Glomerular visceral epithelial cell (primary cell): ENCODE results near the gene SIX6.
"Not testable (repeated sequence)": the region's sequence is repeated elsewhere in the genome, so short reads cannot be mapped to it uniquely, and the experiment has no call there.

Source experiments
- DNase-seq: peaks from one replicate; pipeline ENCODE4 v3.0.0-alpha.2; 2016; ENCODE audit errors: extremely low spot score

The SIX6 gene

GRCh38 chr14:60508707-60509437, at the start of gene SIX6:
SIX6 (plus strand) TSS chr14:60509146; CDS start chr14:60509399, 253 bp downstream.
- DNase-seq = peak; percentile 11

- DNase-seq = not testable (repeated sequence)
Measured at GRCh38 chr14:60480248-60480647, 28.7 kb upstream of the SIX6 start.

- no peak for DNase-seq
Measured at GRCh38 chr14:60482743-60483142, 26.2 kb upstream of the SIX6 start.

- no peak for DNase-seq
Measured at GRCh38 chr14:60485057-60485597, 23.8 kb upstream of the SIX6 start.

DNA sequence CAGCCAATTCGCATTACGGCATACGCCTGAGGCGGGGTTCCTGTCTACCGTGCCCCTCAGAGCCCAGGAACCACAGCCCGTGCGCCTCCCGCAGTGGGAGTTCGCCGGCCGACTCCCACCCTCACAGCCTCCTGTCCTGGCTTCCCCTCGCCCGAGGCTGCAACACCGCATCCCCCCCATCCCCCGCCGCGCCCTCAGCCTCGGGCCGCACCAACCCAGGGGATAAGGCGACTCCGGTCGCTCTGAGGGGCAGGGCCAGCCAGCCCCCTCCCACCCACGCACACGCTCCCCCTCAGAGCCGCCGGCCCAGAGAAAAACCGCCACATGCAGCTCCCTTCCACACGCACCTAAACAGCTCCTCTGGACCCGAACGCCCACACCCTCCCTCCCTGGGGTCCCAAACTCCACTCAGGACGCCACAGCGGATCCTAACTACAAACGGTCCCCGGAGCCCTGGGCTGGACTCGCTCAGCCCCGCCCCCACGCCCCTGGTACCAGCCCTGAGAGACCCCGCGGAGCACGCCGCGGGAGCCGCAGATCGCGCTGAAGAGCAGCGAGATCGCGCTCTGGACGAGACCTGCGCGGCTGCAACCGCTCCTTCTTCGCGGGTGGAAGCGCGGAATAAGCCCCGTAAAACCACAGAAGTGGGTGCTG, 23.2 kb upstream of the SIX6 start, which contains the start of gene C14orf39:
TSS of gene C14orf39 (minus strand) at position 466 of the 654 bp plus-strand sequence. CDS start 985 bp downstream, outside the sequence.
- DNase-seq = no peak

DNA sequence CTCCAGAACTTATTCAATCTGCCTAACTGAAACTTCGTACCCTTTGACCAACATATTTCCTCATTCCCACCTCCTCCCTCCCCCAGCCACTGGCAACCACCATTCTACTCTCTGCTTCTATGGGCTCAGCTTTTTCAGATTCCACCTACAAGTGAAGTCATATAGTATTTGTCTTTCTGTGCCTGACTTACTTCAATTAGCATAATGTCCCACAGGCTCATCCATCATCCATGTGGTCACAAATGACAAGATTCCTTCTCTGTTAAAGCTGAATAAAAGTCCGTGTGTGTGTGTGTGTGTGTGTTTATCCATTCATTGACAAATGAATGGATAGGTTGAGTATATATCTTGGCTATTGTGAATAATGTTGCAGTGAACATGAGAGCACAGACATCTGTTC, 21.7 kb upstream of the SIX6 start:
- DNase-seq = no peak

DNA sequence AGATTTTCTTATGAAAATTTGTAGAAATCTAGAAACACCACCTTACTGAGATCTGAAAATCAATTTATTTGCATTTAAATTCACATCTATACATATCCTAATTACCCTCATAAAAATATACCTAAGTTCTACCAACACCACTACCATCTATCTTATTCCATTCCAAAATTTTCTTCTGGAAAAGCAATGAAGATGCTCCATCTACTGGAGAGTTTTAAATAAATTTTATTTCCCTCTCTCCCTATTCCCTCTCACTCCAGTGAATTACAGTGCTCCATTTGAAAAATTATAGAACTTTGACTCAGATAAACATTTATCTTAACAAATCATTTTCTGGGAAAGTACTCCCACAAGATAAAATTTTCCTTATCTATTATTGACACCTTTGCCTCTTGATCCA, 20.8 kb upstream of the SIX6 start:
- no peak for DNase-seq

- no peak for DNase-seq
Measured at GRCh38 chr14:60490270-60490669, 18.7 kb upstream of the SIX6 start.

GRCh38 chr14:60495946-60496345, 13.0 kb upstream of the SIX6 start:
- no peak for DNase-seq

GRCh38 chr14:60502541-60502940, 6.4 kb upstream of the SIX6 start:
- DNase-seq = no peak

DNA sequence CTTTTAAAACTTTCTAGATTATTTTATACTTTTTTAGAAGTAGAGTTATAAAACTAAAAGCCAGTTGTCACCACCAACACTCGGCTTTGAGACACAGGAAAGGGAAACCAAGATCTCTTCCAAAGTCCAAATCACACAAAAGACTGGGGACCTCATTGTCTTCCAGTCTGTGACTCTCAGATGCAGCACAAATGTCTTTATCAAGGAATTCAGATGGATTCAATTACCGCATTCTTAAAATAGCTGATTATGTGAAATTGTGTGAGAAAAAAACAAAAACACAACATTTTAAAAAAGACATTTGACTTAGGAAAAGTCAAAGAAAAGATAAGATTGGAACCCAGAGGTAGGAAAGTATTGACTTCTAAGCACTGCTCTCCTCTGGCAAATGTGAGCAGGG, 3.5 kb upstream of the SIX6 start:
- DNase-seq = no peak

DNA sequence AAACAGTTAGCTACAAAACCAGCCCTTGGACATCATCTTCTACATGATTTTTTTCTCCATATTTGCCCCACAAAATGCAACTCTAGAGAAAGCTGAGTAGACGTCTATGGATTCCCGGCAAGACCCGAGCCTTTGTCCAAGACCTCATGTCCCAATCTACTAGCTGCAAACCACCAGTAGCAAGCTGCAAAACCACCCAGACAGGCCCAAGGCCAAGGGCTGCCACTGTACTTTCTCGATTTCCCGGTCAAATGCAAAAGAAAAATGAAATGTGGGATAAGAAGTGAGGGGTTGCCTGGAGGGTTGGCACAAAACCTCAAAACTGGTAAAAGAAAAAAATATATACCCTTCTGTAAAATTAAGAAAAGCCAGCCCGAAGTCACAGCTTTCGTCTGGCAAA, 2.9 kb upstream of the SIX6 start:
- no peak for DNase-seq

DNA sequence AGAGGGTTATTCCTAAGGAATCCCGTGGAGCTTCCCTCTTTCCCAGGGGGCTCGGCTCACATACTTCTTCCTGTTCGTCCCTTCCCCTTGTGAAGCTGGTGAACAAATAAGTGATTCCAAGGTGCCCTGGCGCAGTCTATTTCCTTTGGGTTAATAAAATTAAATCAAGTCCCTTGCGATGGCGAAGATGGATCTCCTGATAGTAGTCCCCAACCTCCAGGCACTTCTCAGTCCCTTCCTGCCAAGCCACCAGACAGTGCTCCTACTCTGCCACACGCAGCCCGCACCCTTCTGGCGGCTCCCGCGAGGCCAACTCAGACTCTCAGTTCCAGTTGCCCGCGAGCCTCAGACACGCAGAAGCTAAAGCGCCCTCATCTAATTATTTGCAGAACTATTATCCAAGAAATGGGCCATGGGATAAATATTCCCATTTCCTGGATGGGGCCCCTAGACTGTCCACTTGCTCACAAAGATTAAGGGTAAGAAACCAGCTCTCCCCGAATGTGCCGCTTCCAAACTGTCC, 2.4 kb upstream of the SIX6 start:
- no peak for DNase-seq

GRCh38 chr14:60506985-60507829, 1.7 kb upstream of the SIX6 start:
- DNase-seq = no peak

GRCh38 chr14:60508363-60508706, 611 bp upstream of the SIX6 start:
- DNase-seq = no peak

GRCh38 chr14:60509438-60510253, 700 bp downstream of the SIX6 start:
- DNase-seq = no peak

DNA sequence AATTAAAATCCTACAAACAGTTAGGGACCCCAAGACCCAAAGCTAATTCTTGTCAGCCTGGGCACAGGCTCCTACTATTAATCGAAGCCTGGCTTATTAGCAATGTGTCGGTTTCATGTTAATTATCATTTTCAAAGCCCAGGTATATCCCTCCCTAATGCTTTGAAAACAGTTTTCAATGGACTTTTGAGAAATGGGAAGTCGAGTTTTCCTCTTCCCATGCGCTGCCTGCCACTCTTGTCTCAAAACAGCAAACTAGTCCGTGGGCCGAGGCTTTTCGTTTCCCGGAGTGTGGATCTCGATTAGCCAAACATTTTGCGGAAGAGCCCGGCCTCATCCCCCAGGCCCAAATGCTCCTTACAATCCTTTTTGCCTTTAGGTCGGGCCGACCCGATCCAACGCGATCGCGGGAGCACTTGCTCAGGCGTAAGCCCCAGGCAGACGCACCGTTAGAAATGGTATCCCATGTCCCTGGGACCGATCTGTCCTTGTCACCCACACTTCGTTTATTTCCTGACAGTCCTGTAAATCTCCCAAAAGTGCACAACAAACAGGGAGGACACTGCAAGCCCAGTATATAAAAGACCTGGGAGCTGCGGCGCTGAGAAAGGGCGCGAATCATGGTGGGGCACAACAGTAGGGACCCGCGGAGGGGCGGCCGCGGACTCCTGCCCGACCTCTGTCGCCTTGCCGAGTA, 1.5 kb downstream of the SIX6 start:
- DNase-seq = no peak

- no peak for DNase-seq
Measured at GRCh38 chr14:60510951-60511599, 2.1 kb downstream of the SIX6 start.

DNA sequence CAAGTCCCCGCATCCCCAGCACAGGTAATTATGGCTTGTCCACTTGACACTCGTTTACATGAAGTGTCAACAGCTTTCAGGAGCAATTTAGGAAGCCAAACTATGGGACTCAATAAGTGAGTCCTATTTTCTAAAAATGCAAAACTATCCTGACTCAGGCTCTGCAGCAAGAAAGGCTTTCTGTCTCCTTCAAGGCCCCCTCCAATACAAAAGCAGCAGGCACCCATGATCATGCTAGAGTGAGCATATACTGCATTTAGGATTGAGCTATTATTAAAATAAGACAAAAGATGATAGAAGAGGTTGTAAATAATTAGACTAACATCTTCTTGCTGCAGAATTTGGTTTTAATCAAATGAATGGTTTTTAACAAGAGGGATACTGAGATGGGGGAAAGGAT, 3.2 kb downstream of the SIX6 start:
- no peak for DNase-seq

DNA sequence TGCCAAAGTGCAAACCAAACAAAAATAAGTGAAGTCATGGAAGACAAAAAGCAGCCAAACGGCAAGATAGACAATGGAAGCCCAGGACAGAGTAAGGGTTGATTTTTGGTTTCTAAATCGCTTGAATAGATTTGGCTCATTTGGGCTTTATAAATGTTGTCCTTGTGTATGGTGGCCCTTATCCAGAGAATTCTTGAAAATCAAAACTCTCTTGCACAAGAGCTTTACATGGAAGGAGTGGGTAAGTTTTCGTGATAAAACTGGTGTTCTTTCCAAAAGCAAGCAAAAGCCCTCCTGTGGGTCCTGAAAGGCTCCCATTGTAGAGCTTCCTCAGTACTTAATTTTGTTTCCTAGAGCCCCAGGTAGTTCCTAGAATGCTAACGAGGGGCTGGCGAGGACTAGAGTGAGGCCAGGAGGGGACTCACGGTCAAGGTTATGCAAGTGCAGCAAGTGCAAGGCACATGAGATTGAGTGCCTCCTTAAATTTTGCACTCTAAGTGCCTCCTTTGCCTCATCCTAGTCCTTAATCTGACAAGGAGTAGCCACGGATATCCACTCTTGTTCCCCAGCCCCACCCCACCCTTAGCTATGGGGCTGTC, 4.1 kb downstream of the SIX6 start:
- no peak for DNase-seq
